PC-9 (cell line): ENCODE data around the gene ANO4. TPM values are rescaled to one million over a fixed set of nuclear protein-coding genes. Genes with fewer than 3 reads are reported as not detected.

Experiments used
- BruUV-seq: library from RNA; stranded (reverse); fragments of 400-500 nt; replicated peaks from 2 replicates; lab custom pipeline; 2021; lab: Mats Ljungman, UMichigan
- CTCF ChIA-PET: fragments of 300-600 bp; sonication (Branson Sonifier 250); formaldehyde crosslinking; loops from one replicate; lab custom pipeline; 2022; ENCODE audit warnings: antibody characterized with exemption; lab: Charles Lee
- POLR2A ChIA-PET: fragments of 300-600 bp; sonication (Branson Sonifier 250); formaldehyde crosslinking; loops from one replicate; lab custom pipeline; 2022; ENCODE audit warnings: antibody characterized with exemption; ENCODE audit not compliant: unreplicated experiment; lab: Charles Lee
- DNase-seq, 2 experiments: peaks; one replicate each; pipeline versions ENCODE4 v3.0.0 to v3.0.0-alpha.2; 2015 to 2022; ENCODE audit warnings: mixed read lengths in 1 of 2
- H2AFZ ChIP-seq: fragments of 200-600 bp; sonication (generic); 2 replicates; pipeline ENCODE4 v1.8.1; 2017; ENCODE audit warnings: antibody characterized with exemption
- H3F3A ChIP-seq: fragments of 200-600 bp; sonication (generic); 2 replicates; pipeline ENCODE4 v1.8.1; 2017; ENCODE audit warnings: antibody characterized with exemption, mild to moderate bottlenecking, low read depth; ENCODE audit not compliant: insufficient read depth
- H3K27ac ChIP-seq: fragments of 200-600 bp; sonication (generic); 2 replicates; pipeline ENCODE4 v1.6.1; 2016; ENCODE audit warnings: mixed run types
- H3K27me3 ChIP-seq: fragments of 200-600 bp; sonication (generic); 2 replicates; pipeline ENCODE4 v1.6.1; 2016; ENCODE audit warnings: low read depth, mixed run types; ENCODE audit not compliant: insufficient read depth
- H3K36me3 ChIP-seq: fragments of 200-600 bp; sonication (generic); 2 replicates; pipeline ENCODE4 v1.6.1; 2016; ENCODE audit warnings: low read depth, mixed run types
- H3K4me1 ChIP-seq: fragments of 200-600 bp; sonication (generic); replicated peaks from 2 replicates; pipeline ENCODE4 v1.6.1; 2016; ENCODE audit warnings: mixed run types; ENCODE audit not compliant: insufficient read depth
- H3K4me2 ChIP-seq: fragments of 200-600 bp; sonication (generic); 2 replicates; pipeline ENCODE4 v1.6.1; 2017; ENCODE audit warnings: mixed run types
- H3K4me3 ChIP-seq: fragments of 200-600 bp; sonication (generic); 2 replicates; pipeline ENCODE4 v1.6.1; 2016; ENCODE audit warnings: mixed run types
- H3K79me2 ChIP-seq: fragments of 200-600 bp; sonication (generic); 2 replicates; pipeline ENCODE4 v1.6.1; 2017; ENCODE audit warnings: low read depth, mixed run types
- H3K9me2 ChIP-seq: fragments of 200-600 bp; sonication (generic); 2 replicates; pipeline ENCODE4 v1.8.1; 2017; ENCODE audit warnings: mild to moderate bottlenecking; ENCODE audit not compliant: insufficient read depth
- H3K9me3 ChIP-seq: fragments of 200-600 bp; sonication (generic); 2 replicates; pipeline ENCODE4 v1.8.1; 2016; ENCODE audit warnings: low read depth; ENCODE audit not compliant: insufficient read depth
- H4K20me1 ChIP-seq: fragments of 200-600 bp; sonication (generic); 2 replicates; pipeline ENCODE4 v1.8.1; 2017; ENCODE audit not compliant: insufficient read depth
- EZH2 ChIP-seq: fragments of 200-600 bp; sonication (generic); IDR thresholded peaks from 2 replicates; pipeline ENCODE4 v1.8.0; 2017; ENCODE audit warnings: antibody characterized with exemption, low read depth
- intact Hi-C: fragments of 100-400 bp; cut with micrococcal nuclease; formaldehyde crosslinking; loops from one replicate; pipeline ENCODE4 v1.10.0; 2022; ENCODE audit not compliant: unreplicated experiment
- total RNA-seq: library from RNA; stranded (reverse); gene quantifications from 2 replicates; pipeline ENCODE4 v1.2.3, GENCODE V29; 2021
- TF ChIP-seq, protein P1 (sequence below): fragments of 200-600 bp; sonication (generic); conservative IDR thresholded peaks from 2 replicates; pipeline ENCODE4 v1.6.1; 2017; ENCODE audit warnings: mixed run types, antibody characterized with exemption, mild to moderate bottlenecking, moderate library complexity

Gene ANO4
- total RNA-seq, 1 experiment from 2014 or later: not detected

GRCh38 chr12:100955139-100955538 is 160.6 kb downstream of the ANO4 start:
- ChIA-PET POLR2A (no interaction called here), CTCF (no interaction called here)
- Histone ChIP-seq H3K79me2 (no peaks in the 10 kb centered on the region), H3K4me3 (no peak overlapping the region), H3K9me2 (no peaks in the 10 kb centered on the region), H3F3A (no peaks in the 10 kb centered on the region), H3K4me2 (no peak overlapping the region), H3K4me1 (no peaks in the 10 kb centered on the region), H4K20me1 (no peaks in the 10 kb centered on the region), H3K9me3 (no peaks in the 10 kb centered on the region), H2AFZ (no peak overlapping the region), H3K27me3 (peaks cover 27% of the 10 kb centered on the region; the same call in 1 of the 2 replicates), H3K27ac (no peak overlapping the region), H3K36me3 (no peaks in the 10 kb centered on the region)
- BruUV-seq: no TSS peak
- intact Hi-C loops: no loop called here
- no peak for DNase-seq
- TF ChIP-seq, protein P1, sequence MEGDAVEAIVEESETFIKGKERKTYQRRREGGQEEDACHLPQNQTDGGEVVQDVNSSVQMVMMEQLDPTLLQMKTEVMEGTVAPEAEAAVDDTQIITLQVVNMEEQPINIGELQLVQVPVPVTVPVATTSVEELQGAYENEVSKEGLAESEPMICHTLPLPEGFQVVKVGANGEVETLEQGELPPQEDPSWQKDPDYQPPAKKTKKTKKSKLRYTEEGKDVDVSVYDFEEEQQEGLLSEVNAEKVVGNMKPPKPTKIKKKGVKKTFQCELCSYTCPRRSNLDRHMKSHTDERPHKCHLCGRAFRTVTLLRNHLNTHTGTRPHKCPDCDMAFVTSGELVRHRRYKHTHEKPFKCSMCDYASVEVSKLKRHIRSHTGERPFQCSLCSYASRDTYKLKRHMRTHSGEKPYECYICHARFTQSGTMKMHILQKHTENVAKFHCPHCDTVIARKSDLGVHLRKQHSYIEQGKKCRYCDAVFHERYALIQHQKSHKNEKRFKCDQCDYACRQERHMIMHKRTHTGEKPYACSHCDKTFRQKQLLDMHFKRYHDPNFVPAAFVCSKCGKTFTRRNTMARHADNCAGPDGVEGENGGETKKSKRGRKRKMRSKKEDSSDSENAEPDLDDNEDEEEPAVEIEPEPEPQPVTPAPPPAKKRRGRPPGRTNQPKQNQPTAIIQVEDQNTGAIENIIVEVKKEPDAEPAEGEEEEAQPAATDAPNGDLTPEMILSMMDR: no peak
- TF ChIP-seq EZH2: no peak

- BruUV-seq: no TSS peak
- Histone ChIP-seq H4K20me1 (no peaks in the 10 kb centered on the region), H2AFZ (no peak overlapping the region), H3K27ac (no peak overlapping the region), H3K79me2 (no peaks in the 10 kb centered on the region), H3K36me3 (no peaks in the 10 kb centered on the region), H3K4me1 (no peaks in the 10 kb centered on the region), H3K9me2 (no peaks in the 10 kb centered on the region), H3K4me2 (no peak overlapping the region), H3K4me3 (no peak overlapping the region), H3K27me3 (peaks cover 21% of the 10 kb centered on the region; the same call in 1 of the 2 replicates), H3K9me3 (no peaks in the 10 kb centered on the region), H3F3A (no peaks in the 10 kb centered on the region)
- DNase-seq: no peak
- POLR2A ChIA-PET: no interaction called here
- CTCF ChIA-PET: no interaction called here
- TF ChIP-seq EZH2: no peak
- TF ChIP-seq, protein P1: no peak
- intact Hi-C loops: no loop called here
Measured at GRCh38 chr12:100956311-100956852, 161.8 kb downstream of the ANO4 start.

DNA sequence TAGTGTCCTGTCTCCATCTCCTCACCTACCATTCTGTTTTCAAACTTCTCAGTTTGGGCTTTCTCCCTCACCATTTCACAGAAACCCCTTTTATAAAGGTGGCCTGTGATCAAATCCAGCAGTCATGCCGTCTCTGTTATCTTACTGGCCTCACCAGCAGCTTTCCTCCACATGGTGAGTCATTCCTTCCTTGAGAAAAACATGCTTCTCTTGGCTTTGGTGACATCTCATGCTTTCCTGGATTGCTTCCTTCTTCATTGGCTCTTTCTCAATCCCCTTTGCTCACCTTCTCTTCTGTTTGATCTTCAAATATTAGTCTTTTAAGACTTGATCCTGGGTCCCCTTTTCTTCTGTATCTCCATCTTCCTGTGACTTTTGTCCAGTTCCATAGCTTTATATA is 164.9 kb downstream of the ANO4 start:
- Histone ChIP-seq H3F3A (no peaks in the 10 kb centered on the region), H3K4me2 (no peak overlapping the region)
- DNase-seq: no peak

More for the DNA sequence above, 164.9 kb downstream of the ANO4 start:
- H3K27me3 ChIP-seq: peaks cover 7% of the 10 kb centered on the region; the same call in 1 of the 2 replicates
- no TSS peak for BruUV-seq
- H2AFZ ChIP-seq: no peak overlapping the region
- H4K20me1 ChIP-seq: no peaks in the 10 kb centered on the region
- H3K79me2 ChIP-seq: no peaks in the 10 kb centered on the region
- H3K9me3 ChIP-seq: no peaks in the 10 kb centered on the region
- no peaks in the 10 kb centered on the region for H3K9me2 ChIP-seq
- no peak overlapping the region for H3K4me3 ChIP-seq
- POLR2A ChIA-PET: no interaction called here
- H3K4me1 ChIP-seq: no peaks in the 10 kb centered on the region
- no peak overlapping the region for H3K27ac ChIP-seq
- no peak for TF ChIP-seq EZH2
- TF ChIP-seq, protein P1: no peak
- intact Hi-C loops: no loop called here
- no peaks in the 10 kb centered on the region for H3K36me3 ChIP-seq
- CTCF ChIA-PET: no interaction called here
